Activated T-helper 2 cell treated with anti-CD3 and anti-CD28 coated beads, Interferon-gamma antibody, Interleukin-2, Interleukin-4, amounts not matched to agents 10 μg/mL and 5 μg/mL and 100 μg/mL, durations not matched to agents 14 hours and 24 hours and 36 hours (primary cell): ENCODE results near the gene TMED10. TPM values are rescaled to one million over a fixed set of nuclear protein-coding genes. Genes with fewer than 3 reads are reported as not detected.
A peak's percentile ranks its signal among the peaks of the same experiment; 100 is the strongest.

ENCODE experiments used
- DNase-seq: peaks from one replicate; pipeline ENCODE4 v3.0.0; 2021; ENCODE audit warnings: low spot score
- H3K27ac Mint-ChIP-seq: one replicate; pipeline ENCODE4 v1.8.0; 2021; ENCODE audit warnings: mixed read lengths
- H3K27me3 Mint-ChIP-seq: one replicate; pipeline ENCODE4 v1.8.0; 2021; ENCODE audit warnings: low read depth, mixed read lengths
- H3K36me3 Mint-ChIP-seq: one replicate; pipeline ENCODE4 v1.8.0; 2021; ENCODE audit warnings: low read depth, mixed read lengths
- H3K4me1 Mint-ChIP-seq: one replicate; pipeline ENCODE4 v1.8.0; 2021; ENCODE audit warnings: low read depth, mixed read lengths
- H3K4me3 Mint-ChIP-seq: one replicate; pipeline ENCODE4 v1.8.0; 2021; ENCODE audit warnings: low read depth, mild to moderate bottlenecking, moderate library complexity, mixed read lengths
- H3K9me3 Mint-ChIP-seq: one replicate; pipeline ENCODE4 v1.8.0; 2021; ENCODE audit warnings: mixed read lengths
- intact Hi-C: fragments of 100-400 bp; cut with micrococcal nuclease; formaldehyde crosslinking; loops from one replicate; pipeline ENCODE4 v1.15.1; 2023
- total RNA-seq: library from RNA; stranded (reverse); gene quantifications from 2 replicates; pipeline ENCODE4 v1.2.3, GENCODE V29; 2022

TMED10 gene
- total RNA-seq, 1 donor from 2014 or later = 231 TPM

GRCh38 chr14:75147423-75148071 is 28.9 kb downstream of the TMED10 start:
- Mint-ChIP-seq H3K27me3 (no peaks in the 10 kb centered on the region), H3K9me3 (no peaks in the 10 kb centered on the region), H3K27ac (no peak overlapping the region), H3K36me3 (peaks cover 71% of the 10 kb centered on the region), H3K4me1 (peaks cover 50% of the 10 kb centered on the region), H3K4me3 (no peak overlapping the region)
- intact Hi-C loops = no loop called here
- no peak for DNase-seq

GRCh38 chr14:75144944-75145343 is 31.5 kb downstream of the TMED10 start:
- intact Hi-C loops = no loop called here
- peaks cover 50% of the 10 kb centered on the region for H3K36me3 Mint-ChIP-seq
- no peak overlapping the region for H3K4me3 Mint-ChIP-seq
- H3K4me1 Mint-ChIP-seq = peaks cover 53% of the 10 kb centered on the region
- H3K27ac Mint-ChIP-seq = no peak overlapping the region
- no peaks in the 10 kb centered on the region for H3K9me3 Mint-ChIP-seq
- H3K27me3 Mint-ChIP-seq = no peaks in the 10 kb centered on the region
- no peak for DNase-seq

GRCh38 chr14:75143761-75144527 is 32.5 kb downstream of the TMED10 start:
- Mint-ChIP-seq H3K27me3 (no peaks in the 10 kb centered on the region), H3K4me3 (no peak overlapping the region), H3K9me3 (no peaks in the 10 kb centered on the region), H3K36me3 (peaks cover 46% of the 10 kb centered on the region), H3K27ac (no peak overlapping the region), H3K4me1 (peaks cover 57% of the 10 kb centered on the region)
- intact Hi-C loops = no loop called here
- no peak for DNase-seq

- Mint-ChIP-seq H3K27ac (no peak overlapping the region), H3K4me3 (no peak overlapping the region), H3K36me3 (peaks cover 49% of the 10 kb centered on the region), H3K4me1 (peaks cover 57% of the 10 kb centered on the region), H3K9me3 (no peaks in the 10 kb centered on the region), H3K27me3 (no peaks in the 10 kb centered on the region)
- no peak for DNase-seq
- intact Hi-C loops = no loop called here
Measured at GRCh38 chr14:75142494-75142893, 33.9 kb downstream of the TMED10 start.

GRCh38 chr14:75141967-75142366 is 34.4 kb downstream of the TMED10 start:
- Mint-ChIP-seq H3K27me3 (no peaks in the 10 kb centered on the region), H3K36me3 (peaks cover 45% of the 10 kb centered on the region), H3K4me1 (peaks cover 51% of the 10 kb centered on the region), H3K4me3 (no peak overlapping the region), H3K27ac (no peak overlapping the region), H3K9me3 (no peaks in the 10 kb centered on the region)
- DNase-seq = no peak
- intact Hi-C loops = no loop called here

GRCh38 chr14:75141062-75141461 is 35.4 kb downstream of the TMED10 start:
- peaks cover 40% of the 10 kb centered on the region for H3K36me3 Mint-ChIP-seq
- peaks cover 45% of the 10 kb centered on the region for H3K4me1 Mint-ChIP-seq
- DNase-seq = no peak
- no peak overlapping the region for H3K4me3 Mint-ChIP-seq
- H3K9me3 Mint-ChIP-seq = no peaks in the 10 kb centered on the region
- no peaks in the 10 kb centered on the region for H3K27me3 Mint-ChIP-seq
- no peak overlapping the region for H3K27ac Mint-ChIP-seq
- intact Hi-C loops = no loop called here

- H3K27me3 Mint-ChIP-seq = no peaks in the 10 kb centered on the region
- no peak for DNase-seq
- no peaks in the 10 kb centered on the region for H3K9me3 Mint-ChIP-seq
- intact Hi-C loops = no loop called here
- peaks cover 44% of the 10 kb centered on the region for H3K4me1 Mint-ChIP-seq
- no peak overlapping the region for H3K27ac Mint-ChIP-seq
- H3K4me3 Mint-ChIP-seq = no peak overlapping the region
- H3K36me3 Mint-ChIP-seq = peaks cover 42% of the 10 kb centered on the region
Measured at GRCh38 chr14:75140620-75141019, 35.8 kb downstream of the TMED10 start.

- peak overlapping the region; percentile 1 for H3K4me3 Mint-ChIP-seq
- intact Hi-C loops = loop anchor here (10.0 kb wide), 1 partner anchor 426 kb away; no protein-coding TSS in a partner anchor
- DNase-seq = no peak
- H3K27me3 Mint-ChIP-seq = no peaks in the 10 kb centered on the region
- peaks cover 44% of the 10 kb centered on the region for H3K36me3 Mint-ChIP-seq
- no peak overlapping the region for H3K27ac Mint-ChIP-seq
- no peaks in the 10 kb centered on the region for H3K9me3 Mint-ChIP-seq
- H3K4me1 Mint-ChIP-seq = peaks cover 35% of the 10 kb centered on the region
Measured at GRCh38 chr14:75139185-75139584, 37.2 kb downstream of the TMED10 start.

GRCh38 chr14:75138492-75138891 is 37.9 kb downstream of the TMED10 start:
- Mint-ChIP-seq H3K4me1 (peaks cover 30% of the 10 kb centered on the region), H3K9me3 (no peaks in the 10 kb centered on the region), H3K27me3 (no peaks in the 10 kb centered on the region), H3K36me3 (peaks cover 46% of the 10 kb centered on the region), H3K27ac (peak overlapping the region; percentile 53), H3K4me3 (peak overlapping the region; percentile 40)
- no peak for DNase-seq
- intact Hi-C loops = loop anchor here (10.0 kb wide), 1 partner anchor 426 kb away; no protein-coding TSS in a partner anchor

GRCh38 chr14:75134644-75135043 is 41.8 kb downstream of the TMED10 start:
- Mint-ChIP-seq H3K27ac (no peak overlapping the region), H3K27me3 (no peaks in the 10 kb centered on the region), H3K36me3 (peaks cover 51% of the 10 kb centered on the region), H3K9me3 (no peaks in the 10 kb centered on the region), H3K4me1 (peaks cover 25% of the 10 kb centered on the region), H3K4me3 (no peak overlapping the region)
- DNase-seq = no peak
- intact Hi-C loops = loop anchor here (5.0 to 10.0 kb wide), 2 partner anchors 33 to 430 kb away; no protein-coding TSS in a partner anchor

GRCh38 chr14:75133597-75133996 is 42.8 kb downstream of the TMED10 start:
- no peak for DNase-seq
- no peaks in the 10 kb centered on the region for H3K9me3 Mint-ChIP-seq
- H3K36me3 Mint-ChIP-seq = peaks cover 52% of the 10 kb centered on the region
- no peak overlapping the region for H3K27ac Mint-ChIP-seq
- no peak overlapping the region for H3K4me3 Mint-ChIP-seq
- no peaks in the 10 kb centered on the region for H3K27me3 Mint-ChIP-seq
- intact Hi-C loops = loop anchor here (5.0 to 10.0 kb wide), 2 partner anchors 34 to 431 kb away; no protein-coding TSS in a partner anchor
- H3K4me1 Mint-ChIP-seq = peaks cover 20% of the 10 kb centered on the region

GRCh38 chr14:75132382-75133086 is 43.9 kb downstream of the TMED10 start:
- no peaks in the 10 kb centered on the region for H3K27me3 Mint-ChIP-seq
- no peaks in the 10 kb centered on the region for H3K9me3 Mint-ChIP-seq
- H3K36me3 Mint-ChIP-seq = peaks cover 53% of the 10 kb centered on the region
- no peak overlapping the region for H3K27ac Mint-ChIP-seq
- no peak overlapping the region for H3K4me3 Mint-ChIP-seq
- intact Hi-C loops = loop anchor here (1.0 to 10.0 kb wide), 5 partner anchors 35 to 432 kb away; no protein-coding TSS in a partner anchor
- peaks cover 22% of the 10 kb centered on the region for H3K4me1 Mint-ChIP-seq
- peak; percentile 40 for DNase-seq
